Measurements from ENCODE around the gene HLCS. TPM values are rescaled to one million over a fixed set of nuclear protein-coding genes. Genes with fewer than 3 reads are reported as not detected.

HLCS gene
- polyA plus RNA-seq, 1 of the 3 experiments (the other 2 are of a cell fraction): 13.0 TPM

- Histone ChIP-seq H3F3A (replicated peaks; ENCODE audit: insufficient read depth) (no peaks in the 10 kb centered on the region), H3K4me1 (ENCODE audit: control insufficient read depth in 1 of 2, insufficient read depth in 2 of 2, low read depth in 1 of 2, low read length in 1 of 2) (no peaks in the 10 kb centered on the region), H3K9me2 (no peaks in the 10 kb centered on the region), H4K20me1 (ENCODE audit: insufficient read depth) (no peaks in the 10 kb centered on the region), H3K79me2 (ENCODE audit: insufficient read depth) (no peaks in the 10 kb centered on the region), H3K4me3 (ENCODE audit: low read depth in 2 of 2, low read length in 1 of 2) (no peak overlapping the region), H3K27ac (ENCODE audit: low read depth in 2 of 2, low read length in 1 of 2) (no peak overlapping the region), H3K9me3 (0 out of 2 replicates have a peak, but pooled peaks cover 9% of the 10 kb centered on the region), H3K9ac (no peak overlapping the region), H3K27me3 (ENCODE audit: insufficient read depth) (no peaks in the 10 kb centered on the region), H3K36me3 (replicated peaks in 1 of 2; ENCODE audit: control insufficient read depth in 1 of 2, insufficient read depth in 2 of 2, low read length in 1 of 2) (peaks cover 0 to 10% of the 10 kb centered on the region in 2 experiments), H2AFZ (ENCODE audit: low read depth) (no peak overlapping the region), H3K4me2 (no peak overlapping the region)
- CTCF ChIA-PET: no interaction called here
- DNase-seq: no peak
- TF ChIP-seq TAF1 (IDR thresholded peaks at IDR 0.05; ENCODE audit: borderline replicate concordance, low read depth, low read length) (no peak), MXI1 (IDR thresholded peaks at IDR 0.05; ENCODE audit: low read depth, low read length) (no peak), RXRA (IDR thresholded peaks at IDR 0.05; ENCODE audit: borderline replicate concordance, low read depth) (no peak), TCF12 (IDR thresholded peaks at IDR 0.05) (no peak), NFIC (IDR thresholded peaks at IDR 0.05; ENCODE audit: borderline replicate concordance) (no peak), EZH2phosphoT487 (IDR thresholded peaks at IDR 0.05; ENCODE audit: borderline replicate concordance, low read depth) (no peak)
- TF ChIP-seq, protein P1, sequence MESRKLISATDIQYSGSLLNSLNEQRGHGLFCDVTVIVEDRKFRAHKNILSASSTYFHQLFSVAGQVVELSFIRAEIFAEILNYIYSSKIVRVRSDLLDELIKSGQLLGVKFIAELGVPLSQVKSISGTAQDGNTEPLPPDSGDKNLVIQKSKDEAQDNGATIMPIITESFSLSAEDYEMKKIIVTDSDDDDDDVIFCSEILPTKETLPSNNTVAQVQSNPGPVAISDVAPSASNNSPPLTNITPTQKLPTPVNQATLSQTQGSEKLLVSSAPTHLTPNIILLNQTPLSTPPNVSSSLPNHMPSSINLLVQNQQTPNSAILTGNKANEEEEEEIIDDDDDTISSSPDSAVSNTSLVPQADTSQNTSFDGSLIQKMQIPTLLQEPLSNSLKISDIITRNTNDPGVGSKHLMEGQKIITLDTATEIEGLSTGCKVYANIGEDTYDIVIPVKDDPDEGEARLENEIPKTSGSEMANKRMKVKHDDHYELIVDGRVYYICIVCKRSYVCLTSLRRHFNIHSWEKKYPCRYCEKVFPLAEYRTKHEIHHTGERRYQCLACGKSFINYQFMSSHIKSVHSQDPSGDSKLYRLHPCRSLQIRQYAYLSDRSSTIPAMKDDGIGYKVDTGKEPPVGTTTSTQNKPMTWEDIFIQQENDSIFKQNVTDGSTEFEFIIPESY (IDR thresholded peaks at IDR 0.05; ENCODE audit: borderline replicate concordance, low read depth): no peak
- POLR2A ChIA-PET: no interaction called here
Measured at GRCh38 chr21:36798491-36798890, 168.0 kb downstream of the HLCS start.

- Histone ChIP-seq H3K27ac (ENCODE audit: low read depth in 2 of 2, low read length in 1 of 2) (no peak overlapping the region), H3K79me2 (ENCODE audit: insufficient read depth) (no peaks in the 10 kb centered on the region), H3K9me3 (0 out of 2 replicates have a peak, but pooled peaks cover 9% of the 10 kb centered on the region), H3F3A (replicated peaks; ENCODE audit: insufficient read depth) (no peaks in the 10 kb centered on the region), H3K27me3 (ENCODE audit: insufficient read depth) (no peaks in the 10 kb centered on the region), H3K4me2 (no peak overlapping the region), H3K9me2 (no peaks in the 10 kb centered on the region), H3K9ac (no peak overlapping the region), H2AFZ (ENCODE audit: low read depth) (no peak overlapping the region), H3K36me3 (replicated peaks in 1 of 2; ENCODE audit: control insufficient read depth in 1 of 2, insufficient read depth in 2 of 2, low read length in 1 of 2) (peaks cover 0 to 10% of the 10 kb centered on the region in 2 experiments), H4K20me1 (ENCODE audit: insufficient read depth) (no peaks in the 10 kb centered on the region), H3K4me3 (ENCODE audit: low read depth in 2 of 2, low read length in 1 of 2) (no peak overlapping the region), H3K4me1 (ENCODE audit: control insufficient read depth in 1 of 2, insufficient read depth in 2 of 2, low read depth in 1 of 2, low read length in 1 of 2) (no peaks in the 10 kb centered on the region; a peak in 1 of 4 replicates)
- 58% methylated on average over 2 of the region's 2 CpGs for WGBS (ENCODE audit: low lambda C conversion rate)
- no peak for DNase-seq
- POLR2A ChIA-PET: no interaction called here
- CTCF ChIA-PET: interaction anchor here (0.6 kb wide), 1 partner anchor 140 kb away, joined by 3 read pairs; no protein-coding TSS in a partner anchor
- TF ChIP-seq NRF1 (IDR thresholded peaks at IDR 0.05; ENCODE audit: low read depth, low read length): no peak
- no peak for TF ChIP-seq RXRA (IDR thresholded peaks at IDR 0.05; ENCODE audit: borderline replicate concordance, low read depth)
- TF ChIP-seq EZH2phosphoT487 (IDR thresholded peaks at IDR 0.05; ENCODE audit: borderline replicate concordance, low read depth): no peak
Measured at GRCh38 chr21:36796070-36796469, 170.4 kb downstream of the HLCS start.

DNA sequence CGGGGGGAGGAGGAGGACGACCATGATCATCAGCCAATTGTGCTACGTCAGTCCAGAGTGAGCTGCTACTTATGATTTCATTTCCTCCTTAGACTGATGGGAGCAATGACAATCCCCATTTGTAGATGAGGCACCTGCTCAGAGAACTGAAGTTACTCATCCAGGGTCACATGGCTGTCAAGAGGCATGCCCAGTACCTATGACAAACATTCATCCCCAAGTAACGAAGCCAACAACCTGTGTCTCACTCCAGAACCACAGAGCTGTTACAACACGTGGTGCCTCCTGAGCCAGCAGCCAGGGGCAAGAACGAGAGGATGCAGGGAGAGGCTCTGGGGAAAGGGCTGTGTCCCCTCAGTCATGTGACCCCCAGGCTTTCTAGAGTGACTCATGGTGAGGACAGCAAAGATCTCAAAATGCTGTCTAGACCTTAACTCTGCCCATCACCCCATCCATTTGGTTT is 173.9 kb downstream of the HLCS start:
- H3K79me2 ChIP-seq (ENCODE audit: insufficient read depth): no peaks in the 10 kb centered on the region; the same call in 1 of the 2 replicates
- ChIA-PET CTCF (no interaction called here), POLR2A (no interaction called here)
- no peak overlapping the region for H2AFZ ChIP-seq (ENCODE audit: low read depth)
- no peaks in the 10 kb centered on the region for H3K36me3 ChIP-seq (replicated peaks in 1 of 2; ENCODE audit: control insufficient read depth in 1 of 2, insufficient read depth in 2 of 2, low read length in 1 of 2)
- no peaks in the 10 kb centered on the region for H3K9me3 ChIP-seq
- DNase-seq: no peak
- H3K27me3 ChIP-seq (ENCODE audit: insufficient read depth): no peaks in the 10 kb centered on the region
- H3K4me2 ChIP-seq: no peak overlapping the region
- no peaks in the 10 kb centered on the region for H3K9me2 ChIP-seq
- no peak overlapping the region for H3K27ac ChIP-seq (ENCODE audit: low read depth in 2 of 2, low read length in 1 of 2)
- no peaks in the 10 kb centered on the region for H3F3A ChIP-seq (replicated peaks; ENCODE audit: insufficient read depth)
- no peak overlapping the region for H3K4me3 ChIP-seq (ENCODE audit: low read depth in 2 of 2, low read length in 1 of 2)
- no peaks in the 10 kb centered on the region; a peak in 1 of 4 replicates for H3K4me1 ChIP-seq (ENCODE audit: control insufficient read depth in 1 of 2, insufficient read depth in 2 of 2, low read depth in 1 of 2, low read length in 1 of 2)
- no peaks in the 10 kb centered on the region for H4K20me1 ChIP-seq (ENCODE audit: insufficient read depth)
- no peak overlapping the region for H3K9ac ChIP-seq
- TF ChIP-seq JUND (IDR thresholded peaks at IDR 0.05) (no peak), TCF12 (IDR thresholded peaks at IDR 0.05) (no peak), SMC3 (IDR thresholded peaks at IDR 0.05; ENCODE audit: low read depth, low read length) (no peak)
- WGBS (ENCODE audit: low lambda C conversion rate): 67% methylated on average over 6 of the region's 6 CpGs
